Measurements from ENCODE around the gene ZNF66.
"Not testable (repeated sequence)": the region's sequence is repeated elsewhere in the genome, so short reads cannot be mapped to it uniquely, and the experiment has no call there.

DNA sequence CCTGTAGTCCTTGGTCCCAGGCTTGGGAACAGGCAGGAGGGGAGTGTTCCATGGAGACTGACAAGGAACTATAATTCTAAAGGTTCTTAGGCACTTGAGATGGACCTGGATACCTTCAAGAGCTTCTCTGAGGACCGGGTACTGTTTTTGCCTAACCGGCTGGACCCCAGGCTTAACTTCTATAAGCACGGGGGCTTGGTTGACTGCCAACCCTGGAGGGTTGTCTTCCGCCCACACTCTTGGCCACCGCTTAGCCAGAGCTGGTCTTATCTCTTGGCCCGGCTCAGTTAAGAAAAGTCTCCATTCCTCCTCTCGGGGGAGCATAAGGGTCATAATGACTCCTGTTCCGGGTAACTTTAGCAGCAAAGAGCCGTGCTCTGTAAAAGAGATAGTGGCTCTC lies 23.8 kb upstream of the ZNF66 start:
- TF ChIP-seq POLR2A (IDR thresholded peaks at IDR 0.05; ENCODE audit: low read depth, low read length); CEBPB (IDR thresholded peaks at IDR 0.05; ENCODE audit: borderline replicate concordance in 1 of 2, low read depth in 2 of 2, low read length in 2 of 2); STAT3 (IDR thresholded peaks at IDR 0.05; ENCODE audit: low read depth, low read length); CREB1 (IDR thresholded peaks at IDR 0.05; ENCODE audit: low read depth); CBX3 (IDR thresholded peaks at IDR 0.05; ENCODE audit: borderline replicate concordance, low read depth); BHLHE40 (IDR thresholded peaks at IDR 0.05; ENCODE audit: borderline replicate concordance in 1 of 2, low read depth in 2 of 2, low read length in 1 of 2); EZH2 (IDR thresholded peaks at IDR 0.05; ENCODE audit: borderline replicate concordance, control insufficient read depth, low read depth, low read length); EP300 (IDR thresholded peaks at IDR 0.05; ENCODE audit: borderline replicate concordance in 1 of 2, control insufficient read depth in 1 of 2, low read depth in 2 of 2, low read length in 2 of 2); TCF7 (IDR thresholded peaks at IDR 0.05; ENCODE audit: borderline replicate concordance): not testable (repeated sequence)
- TF ChIP-seq, protein P1, sequence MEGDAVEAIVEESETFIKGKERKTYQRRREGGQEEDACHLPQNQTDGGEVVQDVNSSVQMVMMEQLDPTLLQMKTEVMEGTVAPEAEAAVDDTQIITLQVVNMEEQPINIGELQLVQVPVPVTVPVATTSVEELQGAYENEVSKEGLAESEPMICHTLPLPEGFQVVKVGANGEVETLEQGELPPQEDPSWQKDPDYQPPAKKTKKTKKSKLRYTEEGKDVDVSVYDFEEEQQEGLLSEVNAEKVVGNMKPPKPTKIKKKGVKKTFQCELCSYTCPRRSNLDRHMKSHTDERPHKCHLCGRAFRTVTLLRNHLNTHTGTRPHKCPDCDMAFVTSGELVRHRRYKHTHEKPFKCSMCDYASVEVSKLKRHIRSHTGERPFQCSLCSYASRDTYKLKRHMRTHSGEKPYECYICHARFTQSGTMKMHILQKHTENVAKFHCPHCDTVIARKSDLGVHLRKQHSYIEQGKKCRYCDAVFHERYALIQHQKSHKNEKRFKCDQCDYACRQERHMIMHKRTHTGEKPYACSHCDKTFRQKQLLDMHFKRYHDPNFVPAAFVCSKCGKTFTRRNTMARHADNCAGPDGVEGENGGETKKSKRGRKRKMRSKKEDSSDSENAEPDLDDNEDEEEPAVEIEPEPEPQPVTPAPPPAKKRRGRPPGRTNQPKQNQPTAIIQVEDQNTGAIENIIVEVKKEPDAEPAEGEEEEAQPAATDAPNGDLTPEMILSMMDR (IDR thresholded peaks at IDR 0.05 in 2 of 3, conservative IDR thresholded peaks at IDR 0.05 in 1 of 3; ENCODE audit: control insufficient read depth in 2 of 3, extremely low read depth in 1 of 3, insufficient read depth in 1 of 3, low read depth in 3 of 3, low read length in 3 of 3): not testable (repeated sequence)
- TF ChIP-seq, protein P2, sequence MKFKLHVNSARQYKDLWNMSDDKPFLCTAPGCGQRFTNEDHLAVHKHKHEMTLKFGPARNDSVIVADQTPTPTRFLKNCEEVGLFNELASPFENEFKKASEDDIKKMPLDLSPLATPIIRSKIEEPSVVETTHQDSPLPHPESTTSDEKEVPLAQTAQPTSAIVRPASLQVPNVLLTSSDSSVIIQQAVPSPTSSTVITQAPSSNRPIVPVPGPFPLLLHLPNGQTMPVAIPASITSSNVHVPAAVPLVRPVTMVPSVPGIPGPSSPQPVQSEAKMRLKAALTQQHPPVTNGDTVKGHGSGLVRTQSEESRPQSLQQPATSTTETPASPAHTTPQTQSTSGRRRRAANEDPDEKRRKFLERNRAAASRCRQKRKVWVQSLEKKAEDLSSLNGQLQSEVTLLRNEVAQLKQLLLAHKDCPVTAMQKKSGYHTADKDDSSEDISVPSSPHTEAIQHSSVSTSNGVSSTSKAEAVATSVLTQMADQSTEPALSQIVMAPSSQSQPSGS (IDR thresholded peaks at IDR 0.05; ENCODE audit: low read length): not testable (repeated sequence)

Measured in GM12878 (cell line).